Upper lobe of left lung (tissue), 6 donors: ENCODE measurements around the gene CHIC2. TPM values are rescaled to one million over a fixed set of nuclear protein-coding genes. Genes with fewer than 3 reads are reported as not detected.

Experiments used
- ATAC-seq, 2 donors: fragments of 200-7000 bp; cut with Tn5 transposase; one replicate each; pipeline ENCODE4 v1.9.1; 2022; ENCODE audit warnings: mild to moderate bottlenecking in 2 of 2, moderate library complexity in 2 of 2; ENCODE audit not compliant: low FRiP score in 2 of 2
- DNase-seq, 2 donors: peaks; one replicate each; pipeline ENCODE4 v3.0.0-alpha.2; 2019 to 2020
- H3K27ac ChIP-seq, 4 donors: fragments of 200-600 bp; sonication (generic); one replicate each; pipeline ENCODE4 v1.5.1; 2016 to 2019
- H3K27me3 ChIP-seq, 4 donors: fragments of 200-600 bp; sonication (generic); one replicate each; pipeline ENCODE4 v1.5.1; 2017 to 2019
- H3K36me3 ChIP-seq, 4 donors: fragments of 200-600 bp; sonication (generic); one replicate each; pipeline ENCODE4 v1.5.1; 2016 to 2019
- H3K4me1 ChIP-seq, 4 donors: fragments of 200-600 bp; sonication (generic); one replicate each; pipeline ENCODE4 v1.5.1; 2018 to 2019
- H3K4me3 ChIP-seq, 4 donors: fragments of 200-600 bp; sonication (generic); one replicate each; pipeline ENCODE4 v1.5.1; 2017 to 2019; ENCODE audit warnings: mild to moderate bottlenecking in 2 of 4, moderate library complexity in 1 of 4
- H3K9me3 ChIP-seq, 4 donors: fragments of 200-600 bp; sonication (generic); one replicate each; pipeline ENCODE4 v1.5.1; 2018 to 2019
- EP300 ChIP-seq, 4 donors: sonication (generic); formaldehyde crosslinking; IDR thresholded peaks; one replicate each; pipeline ENCODE4 v1.5.1; 2017; ENCODE audit warnings: antibody characterized with exemption in 4 of 4, control low read depth in 2 of 4
- POLR2A ChIP-seq, 4 donors: fragments of 450-650 bp; IDR thresholded peaks; one replicate each; pipeline ENCODE4 v1.5.1; 2016 to 2017; ENCODE audit warnings: antibody characterized with exemption in 4 of 4, mild to moderate bottlenecking in 2 of 4
- POLR2AphosphoS5 ChIP-seq, 2 donors: sonication (generic); formaldehyde crosslinking; IDR thresholded peaks; one replicate each; pipeline ENCODE4 v1.5.1; 2017; ENCODE audit warnings: antibody characterized with exemption in 2 of 2
- WGBS, 2 donors: methylation state at CpG; one replicate each; pipeline ENCODE4 v1.1.5; 2017 to 2018; 5-methylcytosine and 5-hydroxymethylcytosine counted together
- total RNA-seq, 6 donors: library from RNA; depleted of rRNA in 4 of 6; stranded (reverse); fragments of >200 nt in 4 of 6; gene quantifications; one replicate each; pipeline versions ENCODE4 v1.1.0 to v1.2.1, GENCODE V29; 2016 to 2021
- TF ChIP-seq, protein P1 (sequence below), 6 experiments: fragments of 450-650 bp in 4 of 6; fragments of 200-600 bp in 2 of 6; sonication (generic) in 2 of 6; IDR thresholded peaks; one replicate each; pipeline ENCODE4 v1.5.1; 2016 to 2019; ENCODE audit warnings: antibody characterized with exemption in 6 of 6
- donor health status: DM: no; HTN: no; CAD: no; lungs with moderate emphysema.
- donor health status: DM: no; HTN: yes; CAD: no; lungs with severe emphysema.

The CHIC2 gene
- total RNA-seq, 6 donors from 2014 or later: 22.5 to 93.2 (median 37.6) TPM

DNA sequence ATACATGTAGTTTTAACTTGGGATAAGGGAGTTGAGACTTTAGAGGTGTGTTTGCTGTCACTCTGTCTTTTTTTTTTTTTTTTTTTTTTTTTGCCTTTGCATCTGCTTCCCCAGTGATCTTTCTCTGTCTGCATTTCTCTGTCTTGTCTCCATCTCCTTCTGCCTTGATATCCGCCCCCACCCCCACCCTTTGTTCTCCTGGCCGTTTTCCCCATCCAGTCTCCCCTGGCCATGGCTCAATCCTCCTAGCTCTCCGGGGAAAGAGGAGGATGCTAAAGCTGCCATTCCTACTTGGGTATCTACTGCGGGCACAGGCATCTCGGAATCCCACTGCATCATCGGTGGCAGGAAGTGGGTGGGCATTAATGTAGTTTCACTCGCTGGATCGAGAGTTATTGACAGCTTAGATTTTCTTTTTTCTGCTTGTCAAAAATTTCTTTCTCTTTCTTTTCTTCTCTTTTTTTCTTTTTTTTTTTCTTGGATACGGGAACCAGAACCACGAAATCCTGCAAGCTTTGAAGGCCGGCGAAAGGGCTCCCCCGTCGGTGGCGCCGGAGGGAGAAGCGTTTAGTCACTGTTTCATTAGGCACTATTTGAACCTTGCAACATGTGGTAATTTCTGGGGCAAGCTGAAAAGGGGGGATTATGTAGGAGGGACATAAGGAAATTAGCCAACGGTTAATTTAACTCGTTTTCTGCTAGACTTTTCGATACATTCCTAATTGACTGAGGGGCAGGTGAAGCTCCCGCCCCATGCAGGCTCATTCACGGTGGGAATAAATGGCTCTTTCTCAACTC lies 43.7 kb upstream of the CHIC2 start:
- WGBS, 2 donors: 14 to 17% methylated on average over 22 of the region's 22 CpGs
- DNase-seq: peak in 1 of 2 donors; percentile 36

DNA sequence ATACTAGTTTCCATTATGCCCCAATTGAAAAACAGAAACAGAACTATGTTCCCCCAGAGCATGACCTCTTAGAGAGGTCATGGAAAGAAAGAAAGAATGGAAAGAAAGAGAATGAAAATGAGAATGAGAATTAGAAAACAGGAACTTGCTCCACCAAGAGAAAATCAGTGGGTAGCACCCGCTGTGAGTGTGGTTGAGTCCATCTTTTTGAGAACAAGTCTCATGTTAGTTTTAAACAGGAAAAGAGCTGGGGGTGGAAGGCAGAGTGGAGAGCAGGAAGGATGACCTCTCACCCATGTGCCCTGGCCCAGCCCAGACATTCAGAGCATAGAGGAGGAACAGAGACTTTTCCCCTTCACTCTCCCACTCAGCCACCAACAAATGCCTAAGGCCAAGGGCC lies 40.5 kb upstream of the CHIC2 start:
- H3K27me3 ChIP-seq: peaks cover 5 to 55% (median 29%) of the 10 kb centered on the region in 4 donors
- no peak overlapping the region for H3K27ac ChIP-seq
- DNase-seq: no peak
- 65 to 67% methylated on average over 1 of the region's 1 CpG for WGBS, 2 donors
- H3K36me3 ChIP-seq: no peaks in the 10 kb centered on the region
- no peak for ATAC-seq
- H3K4me3 ChIP-seq: no peak overlapping the region
- TF ChIP-seq, protein P1, sequence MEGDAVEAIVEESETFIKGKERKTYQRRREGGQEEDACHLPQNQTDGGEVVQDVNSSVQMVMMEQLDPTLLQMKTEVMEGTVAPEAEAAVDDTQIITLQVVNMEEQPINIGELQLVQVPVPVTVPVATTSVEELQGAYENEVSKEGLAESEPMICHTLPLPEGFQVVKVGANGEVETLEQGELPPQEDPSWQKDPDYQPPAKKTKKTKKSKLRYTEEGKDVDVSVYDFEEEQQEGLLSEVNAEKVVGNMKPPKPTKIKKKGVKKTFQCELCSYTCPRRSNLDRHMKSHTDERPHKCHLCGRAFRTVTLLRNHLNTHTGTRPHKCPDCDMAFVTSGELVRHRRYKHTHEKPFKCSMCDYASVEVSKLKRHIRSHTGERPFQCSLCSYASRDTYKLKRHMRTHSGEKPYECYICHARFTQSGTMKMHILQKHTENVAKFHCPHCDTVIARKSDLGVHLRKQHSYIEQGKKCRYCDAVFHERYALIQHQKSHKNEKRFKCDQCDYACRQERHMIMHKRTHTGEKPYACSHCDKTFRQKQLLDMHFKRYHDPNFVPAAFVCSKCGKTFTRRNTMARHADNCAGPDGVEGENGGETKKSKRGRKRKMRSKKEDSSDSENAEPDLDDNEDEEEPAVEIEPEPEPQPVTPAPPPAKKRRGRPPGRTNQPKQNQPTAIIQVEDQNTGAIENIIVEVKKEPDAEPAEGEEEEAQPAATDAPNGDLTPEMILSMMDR (IDR thresholded peaks at IDR 0.05): no peak
- TF ChIP-seq EP300 (IDR thresholded peaks at IDR 0.05) (no peak), POLR2AphosphoS5 (IDR thresholded peaks at IDR 0.05) (no peak), POLR2A (IDR thresholded peaks at IDR 0.05) (no peak)
- no peaks in the 10 kb centered on the region for H3K9me3 ChIP-seq
- peaks cover 23 to 45% (median 38%) of the 10 kb centered on the region in 4 donors for H3K4me1 ChIP-seq

More for the DNA sequence above, 43.7 kb upstream of the CHIC2 start:
- peaks cover 8 to 28% (median 21%) of the 10 kb centered on the region in 4 donors for H3K4me1 ChIP-seq
- no peak for ATAC-seq
- H3K36me3 ChIP-seq: no peaks in the 10 kb centered on the region
- H3K27me3 ChIP-seq: peaks cover 0 to 35% (median 19%) of the 10 kb centered on the region in 4 donors
- peak overlapping the region in 1 of 4 donors; percentile 0 for H3K4me3 ChIP-seq
- no peak overlapping the region for H3K27ac ChIP-seq
- H3K9me3 ChIP-seq: no peaks in the 10 kb centered on the region
- TF ChIP-seq EP300 (IDR thresholded peaks at IDR 0.05) (no peak), POLR2A (IDR thresholded peaks at IDR 0.05) (no peak), POLR2AphosphoS5 (IDR thresholded peaks at IDR 0.05) (no peak)
- TF ChIP-seq, protein P1 (IDR thresholded peaks at IDR 0.05): no peak

DNA sequence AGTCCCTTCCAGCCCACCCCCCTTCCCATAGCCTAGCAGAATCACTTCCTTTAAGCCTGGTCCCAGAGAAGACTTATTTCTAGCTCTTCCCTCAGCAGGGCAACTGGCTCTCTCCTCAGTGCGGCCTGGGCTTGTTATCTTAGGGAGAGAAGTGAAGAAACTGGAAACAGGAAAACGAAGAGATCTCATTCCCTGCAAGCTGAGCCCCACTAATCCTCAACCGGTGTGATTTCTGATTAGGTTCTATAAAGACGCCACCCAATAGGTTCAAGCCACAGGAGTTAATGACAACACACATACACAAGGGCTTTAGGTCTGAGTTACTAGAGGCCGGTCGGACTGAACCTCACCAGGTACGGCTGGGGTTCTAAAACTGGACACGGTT lies 38.8 kb upstream of the CHIC2 start:
- Histone ChIP-seq H3K27ac (no peak overlapping the region), H3K4me1 (peaks cover 24 to 42% (median 36%) of the 10 kb centered on the region in 4 donors), H3K9me3 (no peaks in the 10 kb centered on the region), H3K36me3 (no peaks in the 10 kb centered on the region), H3K4me3 (no peak overlapping the region), H3K27me3 (peaks cover 5 to 55% (median 26%) of the 10 kb centered on the region in 4 donors)
- TF ChIP-seq POLR2AphosphoS5 (IDR thresholded peaks at IDR 0.05): no peak
- TF ChIP-seq, protein P1 (IDR thresholded peaks at IDR 0.05): no peak
- TF ChIP-seq POLR2A (IDR thresholded peaks at IDR 0.05): no peak
- TF ChIP-seq EP300 (IDR thresholded peaks at IDR 0.05): no peak
- WGBS, 2 donors: 11 to 26% methylated on average over 8 of the region's 8 CpGs
- ATAC-seq (no peak), DNase-seq (no peak)

DNA sequence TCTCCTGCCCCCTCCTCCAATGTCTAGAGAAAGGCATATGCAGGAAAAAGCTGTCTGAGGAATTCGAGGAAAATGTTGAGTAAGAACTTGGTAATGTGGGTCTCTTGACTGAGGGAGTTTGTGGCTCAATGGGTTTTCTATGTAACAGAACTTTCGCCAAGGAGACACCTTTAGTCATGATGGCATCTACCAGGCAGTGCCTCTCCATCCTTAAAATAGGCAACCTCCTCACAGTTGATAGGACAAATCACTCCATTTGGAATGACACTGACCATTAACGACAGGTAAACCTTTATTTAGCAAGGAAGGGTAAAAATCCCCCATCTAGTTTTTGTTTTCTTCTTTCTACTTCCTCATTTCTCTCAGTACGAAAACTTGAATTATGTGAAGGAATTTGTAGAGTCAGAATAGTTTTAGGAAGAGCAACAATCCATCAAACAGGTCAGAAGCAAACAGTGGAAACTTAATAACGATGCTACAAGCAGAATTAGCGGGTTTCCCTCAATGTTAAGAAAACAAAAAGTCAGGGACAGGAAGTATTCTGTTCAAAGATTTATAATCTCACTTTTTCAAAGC lies 38.2 kb upstream of the CHIC2 start:
- Histone ChIP-seq H3K4me3 (no peak overlapping the region), H3K27ac (no peak overlapping the region), H3K36me3 (no peaks in the 10 kb centered on the region), H3K4me1 (peaks cover 24 to 42% (median 35%) of the 10 kb centered on the region in 4 donors), H3K9me3 (no peaks in the 10 kb centered on the region), H3K27me3 (peaks cover 5 to 59% (median 30%) of the 10 kb centered on the region in 4 donors)
- ATAC-seq (no peak), DNase-seq (no peak)
- 18 to 20% methylated on average over 6 of the region's 6 CpGs for whole genome bisulfite sequencing, 2 donors
- TF ChIP-seq, protein P1 (IDR thresholded peaks at IDR 0.05): no peak
- TF ChIP-seq POLR2AphosphoS5 (IDR thresholded peaks at IDR 0.05): no peak
- no peak for TF ChIP-seq EP300 (IDR thresholded peaks at IDR 0.05)
- TF ChIP-seq POLR2A (IDR thresholded peaks at IDR 0.05): no peak
